Sigmoid colon (tissue), 7 donors: ENCODE data around the gene ERCC3. TPM values are rescaled to one million over a fixed set of nuclear protein-coding genes. Genes with fewer than 3 reads are reported as not detected.
"Not testable (repeated sequence)": the region's sequence is repeated elsewhere in the genome, so short reads cannot be mapped to it uniquely, and the experiment has no call there.

Experiments
- DNase-seq: peaks from one replicate; pipeline ENCODE4 v3.0.0-alpha.2; 2019
- H3K27ac ChIP-seq, 4 donors: fragments of 200-600 bp; sonication (generic); one replicate each; pipeline ENCODE4 v1.5.1; 2016 to 2019; ENCODE audit warnings: mild to moderate bottlenecking in 1 of 4
- H3K27me3 ChIP-seq, 3 donors: fragments of 200-600 bp; sonication (generic); one replicate each; pipeline ENCODE4 v1.5.1; 2019; ENCODE audit warnings: mild to moderate bottlenecking in 1 of 3
- H3K36me3 ChIP-seq, 4 donors: fragments of 200-600 bp; sonication (generic); one replicate each; pipeline ENCODE4 v1.5.1; 2016 to 2019
- H3K4me1 ChIP-seq, 4 donors: fragments of 200-600 bp; sonication (generic); one replicate each; pipeline ENCODE4 v1.5.1; 2017 to 2019
- H3K4me3 ChIP-seq, 4 donors: fragments of 200-600 bp; sonication (generic); one replicate each; pipeline ENCODE4 v1.5.1; 2017 to 2019; ENCODE audit warnings: mild to moderate bottlenecking in 2 of 4, moderate library complexity in 1 of 4
- H3K9me3 ChIP-seq, 4 donors: fragments of 200-600 bp in 3 of 4; sonication (generic) in 3 of 4; one replicate each; pipeline versions ENCODE4 v1.5.1 to v1.6.1; 2013 to 2019
- EP300 ChIP-seq, 4 donors: sonication (generic); formaldehyde crosslinking; IDR thresholded peaks; one replicate each; pipeline ENCODE4 v1.6.1; 2017; ENCODE audit warnings: antibody characterized with exemption in 4 of 4
- POLR2A ChIP-seq, 2 donors: fragments of 450-650 bp; IDR thresholded peaks; one replicate each; pipeline ENCODE4 v1.6.1; 2016; ENCODE audit warnings: antibody characterized with exemption in 2 of 2, mild to moderate bottlenecking in 2 of 2, moderate library complexity in 2 of 2
- POLR2AphosphoS5 ChIP-seq, 4 donors: sonication (generic); formaldehyde crosslinking; IDR thresholded peaks; one replicate each; pipeline ENCODE4 v1.6.1; 2017; ENCODE audit warnings: antibody characterized with exemption in 4 of 4
- WGBS, 2 donors: extraction: QIAGEN DNeasy Blood & Tissue Kit; methylation state at CpG; one replicate each; pipeline ENCODE4 v1.1.7; 2013; 5-methylcytosine and 5-hydroxymethylcytosine counted together
- intact Hi-C: fragments of 100-400 bp; cut with DNase I; formaldehyde crosslinking; loops from one replicate; pipeline ENCODE4 v1.15.1; 2023
- polyA plus RNA-seq, 3 donors: library from polyadenylated mRNA; stranded (reverse); fragments of 200-250 nt; gene quantifications; one replicate each; pipeline ENCODE4 v1.2.3, GENCODE V29; 2013
- small RNA-seq, 3 donors: library from RNA; depleted of rRNA; stranded (forward); fragments of <200 nt; gene quantifications; one replicate each; pipeline ENCODE3, GENCODE V24; 2016
- total RNA-seq, 4 donors: library from RNA; depleted of rRNA; stranded (reverse); fragments of >200 nt; gene quantifications; one replicate each; pipeline ENCODE4 v1.1.0, GENCODE V29; 2016
- TF ChIP-seq, protein P1 (sequence below), 4 experiments: fragments of 450-650 bp in 3 of 4; fragments of 200-600 bp in 1 of 4; IDR thresholded peaks; one replicate each; pipeline ENCODE4 v1.5.1; 2016 to 2019; ENCODE audit warnings: antibody characterized with exemption in 4 of 4, mild to moderate bottlenecking in 3 of 4, moderate library complexity in 2 of 4
- donor health status: healthy with polysubstance abuse.
- donor health status: Bipolar disorder and iron deficiency.
- donor health status: healthy.

The ERCC3 gene
- total and polyA plus RNA-seq, 7 donors: 15.6 to 44.8 (median 31.7) TPM

DNA sequence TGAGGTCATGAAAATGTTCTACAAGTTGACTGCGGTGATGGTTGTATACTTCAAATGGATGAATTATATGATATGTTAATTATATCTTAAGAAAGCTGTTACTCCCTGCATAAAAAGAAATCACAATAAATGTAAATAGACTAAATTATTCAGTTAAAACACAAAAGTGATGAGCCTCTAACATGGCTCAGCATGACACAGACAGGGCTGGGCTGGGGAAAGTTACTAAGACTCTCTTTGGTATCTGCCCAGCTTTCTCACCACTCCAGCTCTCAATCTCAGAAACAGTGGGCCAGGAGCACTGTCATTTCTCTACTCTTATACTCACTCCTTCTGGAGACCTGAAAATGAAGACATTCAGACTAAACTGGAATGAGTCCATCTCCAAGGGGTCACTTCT is 77.4 kb downstream of the ERCC3 start:
- intact Hi-C loops: loop anchor here (5.0 kb wide), 1 partner anchor 109 kb away; the partner anchor contains the start of gene BIN1
- WGBS, 2 donors: 98 to 100% methylated on average over 1 of the region's 1 CpG
- Histone ChIP-seq H3K27me3 (peaks cover 8 to 44% (median 24%) of the 10 kb centered on the region in 3 donors), H3K36me3 (no peaks in the 10 kb centered on the region), H3K27ac (no peak overlapping the region), H3K4me3 (no peak overlapping the region), H3K9me3 (no peaks in the 10 kb centered on the region), H3K4me1 (peaks cover 0 to 24% (median 19%) of the 10 kb centered on the region in 4 donors)
- no peak for DNase-seq
- TF ChIP-seq, protein P1, sequence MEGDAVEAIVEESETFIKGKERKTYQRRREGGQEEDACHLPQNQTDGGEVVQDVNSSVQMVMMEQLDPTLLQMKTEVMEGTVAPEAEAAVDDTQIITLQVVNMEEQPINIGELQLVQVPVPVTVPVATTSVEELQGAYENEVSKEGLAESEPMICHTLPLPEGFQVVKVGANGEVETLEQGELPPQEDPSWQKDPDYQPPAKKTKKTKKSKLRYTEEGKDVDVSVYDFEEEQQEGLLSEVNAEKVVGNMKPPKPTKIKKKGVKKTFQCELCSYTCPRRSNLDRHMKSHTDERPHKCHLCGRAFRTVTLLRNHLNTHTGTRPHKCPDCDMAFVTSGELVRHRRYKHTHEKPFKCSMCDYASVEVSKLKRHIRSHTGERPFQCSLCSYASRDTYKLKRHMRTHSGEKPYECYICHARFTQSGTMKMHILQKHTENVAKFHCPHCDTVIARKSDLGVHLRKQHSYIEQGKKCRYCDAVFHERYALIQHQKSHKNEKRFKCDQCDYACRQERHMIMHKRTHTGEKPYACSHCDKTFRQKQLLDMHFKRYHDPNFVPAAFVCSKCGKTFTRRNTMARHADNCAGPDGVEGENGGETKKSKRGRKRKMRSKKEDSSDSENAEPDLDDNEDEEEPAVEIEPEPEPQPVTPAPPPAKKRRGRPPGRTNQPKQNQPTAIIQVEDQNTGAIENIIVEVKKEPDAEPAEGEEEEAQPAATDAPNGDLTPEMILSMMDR (IDR thresholded peaks at IDR 0.05): no peak
- no peak for TF ChIP-seq POLR2A (IDR thresholded peaks at IDR 0.05)

DNA sequence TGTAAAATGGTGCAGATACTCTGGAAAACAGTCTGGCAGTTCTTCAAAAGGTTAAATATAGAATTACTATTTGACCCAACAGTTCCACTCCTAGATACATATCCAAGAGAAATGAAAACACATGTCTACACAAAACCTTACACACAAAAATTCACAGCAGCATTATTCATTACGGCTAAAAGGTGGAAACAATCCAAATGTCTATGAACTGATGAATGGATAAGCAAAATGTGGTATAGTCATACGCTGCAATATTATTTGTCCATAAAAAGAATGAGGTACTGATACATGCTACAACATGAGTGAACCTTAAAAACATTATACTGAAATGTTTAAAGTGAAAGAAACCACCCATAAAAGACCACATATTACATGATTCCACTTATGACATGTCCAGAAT is 77.8 kb downstream of the ERCC3 start:
- Histone ChIP-seq H3K27me3 (peaks cover 8 to 39% (median 21%) of the 10 kb centered on the region in 3 donors), H3K27ac (no peak overlapping the region), H3K9me3 (no peaks in the 10 kb centered on the region), H3K4me1 (peaks cover 0 to 24% (median 19%) of the 10 kb centered on the region in 4 donors), H3K36me3 (no peaks in the 10 kb centered on the region), H3K4me3 (no peak overlapping the region)
- DNase-seq: no peak
- WGBS, 2 donors: 86 to 90% methylated on average over 2 of the region's 2 CpGs
- no peak for TF ChIP-seq POLR2AphosphoS5 (IDR thresholded peaks at IDR 0.05)
- TF ChIP-seq, protein P1 (IDR thresholded peaks at IDR 0.05): no peak
- TF ChIP-seq POLR2A (IDR thresholded peaks at IDR 0.05): no peak
- TF ChIP-seq EP300 (IDR thresholded peaks at IDR 0.05): no peak
- intact Hi-C loops: loop anchor here (5.0 kb wide), 1 partner anchor 109 kb away; the partner anchor contains the start of gene BIN1

DNA sequence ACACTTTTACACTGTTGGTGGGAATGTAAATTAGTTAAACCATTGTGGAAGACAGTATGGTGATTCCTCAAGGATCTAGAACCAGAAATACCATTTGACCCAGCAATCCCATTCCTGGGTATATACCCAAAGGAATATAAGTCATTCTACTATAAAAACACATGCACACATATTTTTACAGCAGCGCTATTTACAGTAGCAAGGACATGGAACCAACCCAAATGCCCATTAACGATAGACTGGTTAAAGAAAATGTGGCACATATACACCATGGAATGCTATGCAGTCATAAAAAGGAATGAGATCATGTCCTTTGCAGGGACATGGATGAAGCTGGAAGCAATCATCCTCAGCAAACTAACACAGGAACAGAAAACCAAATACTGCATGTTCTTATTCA is 79.7 kb downstream of the ERCC3 start:
- intact Hi-C loops, DNase-seq, H3K27ac ChIP-seq, H3K9me3 ChIP-seq, H3K4me3 ChIP-seq, H3K36me3 ChIP-seq, H3K4me1 ChIP-seq: not testable (repeated sequence)
- 85 to 91% methylated on average over 2 of the region's 2 CpGs for WGBS, 2 donors
- peaks cover 2 to 20% (median 14%) of the 10 kb centered on the region in 3 donors for H3K27me3 ChIP-seq

DNA sequence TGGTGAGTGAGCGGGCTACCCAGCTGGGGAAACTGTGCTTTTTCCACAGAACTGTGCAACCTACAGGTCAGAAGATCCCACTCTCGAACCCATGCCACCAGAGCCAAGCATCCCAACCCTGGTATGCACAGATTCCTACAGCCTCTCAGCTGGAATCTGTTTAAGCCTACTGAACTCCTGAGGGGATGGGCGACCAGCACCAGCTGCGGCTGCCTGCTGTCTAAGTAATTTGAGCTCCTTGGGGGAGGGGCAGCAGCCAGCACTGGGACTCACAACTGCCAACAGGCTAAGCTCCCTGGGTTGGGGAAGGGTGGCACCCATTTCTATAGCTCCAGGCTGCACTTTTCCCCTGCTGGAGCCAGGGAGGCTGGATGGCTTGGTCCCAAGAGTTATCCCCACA is 85.6 kb downstream of the ERCC3 start:
- Histone ChIP-seq H3K4me3 (no peak overlapping the region), H3K27ac (no peak overlapping the region), H3K27me3 (no peaks in the 10 kb centered on the region), H3K9me3 (no peaks in the 10 kb centered on the region), H3K36me3 (no peaks in the 10 kb centered on the region), H3K4me1 (no peaks in the 10 kb centered on the region)
- WGBS, 2 donors: 76 to 83% methylated on average over 4 of the region's 4 CpGs
- TF ChIP-seq POLR2A (IDR thresholded peaks at IDR 0.05) (no peak), EP300 (IDR thresholded peaks at IDR 0.05) (no peak), POLR2AphosphoS5 (IDR thresholded peaks at IDR 0.05) (no peak)
- TF ChIP-seq, protein P1 (IDR thresholded peaks at IDR 0.05): no peak
- DNase-seq: no peak
- intact Hi-C loops: no loop called here

Small RNA genes lying within 50 kb of the gene (small RNA-seq; reads per million reads assigned to genes)
- gene RNU6-1147P: 0 reads per million in 3 donors

Other genes starting within 250 kb of the ERCC3 start
- 10 to 100 TPM; 36.1 to 57.9 (median 43.2) TPM for gene BIN1, start 187.0 kb downstream of the ERCC3 start, total RNA-seq
- gene BIN1, start 187.0 kb downstream of the ERCC3 start, polyA plus RNA-seq: 10 to 100 TPM; 20.3 to 52.9 (median 34.8) TPM
- gene CYP27C1, start 73.8 kb downstream of the ERCC3 start, total RNA-seq: under 1 TPM; 0.27 to 0.83 (median 0.52) TPM
- under 1 TPM in 2 of 3 donors, not detected in 1; 0.55 to 0.60 TPM for gene CYP27C1, start 73.8 kb downstream of the ERCC3 start, polyA plus RNA-seq
- gene MAP3K2, start 93.8 kb upstream of the ERCC3 start, total RNA-seq: 10 to 100 TPM; 39.9 to 52.2 (median 47.7) TPM
- gene MAP3K2, start 93.8 kb upstream of the ERCC3 start, polyA plus RNA-seq: 10 to 100 TPM in 1 of 3 donors, 1 to 10 TPM in 2; 9.0 to 10.4 (median 9.2) TPM
- not detected for gene PROC, start 124.3 kb upstream of the ERCC3 start, total RNA-seq
- gene PROC, start 124.3 kb upstream of the ERCC3 start, polyA plus RNA-seq: 1 to 10 TPM; 1.4 to 7.8 (median 1.8) TPM
- 10 to 100 TPM; 28.1 to 47.9 (median 30.7) TPM for gene IWS1, start 232.3 kb upstream of the ERCC3 start, total RNA-seq
- 10 to 100 TPM; 28.8 to 32.6 (median 31.2) TPM for gene IWS1, start 232.3 kb upstream of the ERCC3 start, polyA plus RNA-seq
- 1 to 10 TPM in 2 of 4 donors, under 1 TPM in 1, not detected in 1; 0.54 to 3.0 (median 1.4) TPM for gene MYO7B, start 241.5 kb upstream of the ERCC3 start, total RNA-seq
- 100 to 1,000 TPM in 1 of 3 donors, 10 to 100 TPM in 2; 57.6 to 128 (median 67.9) TPM for gene MYO7B, start 241.5 kb upstream of the ERCC3 start, polyA plus RNA-seq